HG03066 (cell line): ENCODE measurements around the gene HPS1.
"Not testable (repeated sequence)": the region's sequence is repeated elsewhere in the genome, so short reads cannot be mapped to it uniquely, and the experiment has no call there.

ENCODE experiments used
- ATAC-seq: cut with Tn5 transposase; IDR thresholded peaks from one replicate; pipeline ENCODE4 v1.9.1; 2021; ENCODE audit warnings: low read depth; ENCODE audit not compliant: unreplicated experiment

The HPS1 gene

DNA sequence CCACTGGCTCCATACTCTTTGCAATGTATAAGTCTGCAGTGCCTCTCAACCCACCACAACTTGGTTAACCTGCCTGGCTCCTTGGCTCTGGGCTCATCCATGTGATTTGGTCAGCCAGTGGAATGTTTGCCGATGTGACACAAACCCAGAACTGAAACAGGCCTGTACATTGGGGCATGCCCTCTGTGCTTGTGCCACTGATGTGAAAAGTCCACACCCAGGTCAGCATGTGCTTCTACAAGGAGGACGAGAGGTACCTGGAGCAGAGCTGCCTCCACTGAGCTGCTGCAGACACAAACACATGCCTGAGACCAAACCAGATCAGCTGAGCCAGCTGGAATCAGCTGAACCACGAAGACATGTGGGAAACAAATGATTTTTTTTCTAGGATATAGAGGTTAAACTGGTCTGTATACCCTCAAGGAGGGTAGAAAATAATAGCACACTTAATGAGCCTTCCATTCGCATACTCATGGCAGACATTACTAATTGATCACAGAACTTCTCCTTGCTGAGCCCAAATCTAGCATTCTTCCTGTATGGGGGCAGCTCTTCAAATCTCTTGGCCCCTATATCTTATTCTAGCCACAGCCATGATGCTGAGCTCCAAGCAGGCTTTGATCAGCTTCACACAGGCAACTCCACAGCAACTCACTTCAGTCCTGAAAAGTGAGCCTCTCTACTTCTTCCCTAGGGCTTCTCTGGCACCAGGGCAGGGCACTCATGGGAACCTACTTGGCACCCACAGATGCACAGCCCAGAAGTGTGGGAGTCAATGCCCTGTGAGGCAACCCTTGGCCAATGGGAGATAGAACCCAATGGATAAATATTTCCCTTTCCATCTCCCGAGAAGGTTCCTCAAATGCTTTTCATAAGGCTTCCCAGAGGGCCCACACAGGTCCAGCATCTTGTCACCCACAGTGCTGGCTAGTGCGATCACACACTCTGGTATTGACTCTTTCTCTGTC lies 50.4 kb downstream of the HPS1 start:
- no peak for ATAC-seq

DNA sequence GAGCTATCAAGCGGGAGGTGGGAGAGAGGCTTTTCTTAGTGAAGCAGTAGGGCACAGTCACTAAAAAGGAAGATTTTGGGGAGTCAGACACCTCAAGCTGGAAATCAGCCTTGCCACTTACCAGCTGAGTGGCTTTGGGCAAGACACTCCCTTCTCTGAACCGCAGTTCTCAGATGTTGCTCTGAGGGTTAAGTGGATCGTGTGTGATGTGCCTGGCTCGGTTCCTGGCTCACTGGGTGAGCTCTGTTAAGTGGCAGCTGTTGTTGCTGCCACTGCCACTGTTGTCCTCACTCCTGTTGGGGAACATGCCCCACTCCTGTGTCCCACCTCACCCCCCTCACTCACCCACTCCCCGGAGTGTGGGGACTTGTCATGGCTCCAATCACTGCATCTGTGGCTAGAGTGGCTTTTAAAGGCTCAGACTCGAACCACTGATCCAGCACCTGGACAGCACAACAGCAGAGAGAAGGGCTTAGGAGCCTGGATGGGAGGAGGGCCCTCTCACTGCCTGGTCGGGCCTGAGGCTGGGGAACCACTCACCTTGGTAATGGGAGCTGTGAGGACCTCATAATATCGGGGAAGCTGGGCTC lies 51.8 kb downstream of the HPS1 start:
- no peak for ATAC-seq

DNA sequence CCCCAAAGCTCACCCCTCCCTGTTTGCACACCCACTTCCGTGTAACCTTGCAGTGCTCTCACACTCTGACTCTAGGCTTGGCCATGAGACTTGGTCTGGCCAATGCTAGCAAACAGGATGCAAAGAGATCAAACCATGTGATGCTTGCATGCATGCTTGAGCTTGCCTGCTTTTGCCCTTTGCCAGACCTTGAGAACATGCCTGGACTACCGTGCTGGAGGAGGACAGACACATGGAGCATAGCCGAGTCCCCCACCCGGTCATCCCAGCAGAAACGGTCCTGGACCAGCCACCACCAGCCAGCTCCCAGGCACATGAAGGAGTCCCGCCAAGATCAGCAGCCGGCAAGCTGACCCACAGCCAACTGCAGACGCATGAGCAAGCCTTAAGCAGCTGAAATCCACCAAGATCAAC lies 55.1 kb downstream of the HPS1 start:
- ATAC-seq: no peak

DNA sequence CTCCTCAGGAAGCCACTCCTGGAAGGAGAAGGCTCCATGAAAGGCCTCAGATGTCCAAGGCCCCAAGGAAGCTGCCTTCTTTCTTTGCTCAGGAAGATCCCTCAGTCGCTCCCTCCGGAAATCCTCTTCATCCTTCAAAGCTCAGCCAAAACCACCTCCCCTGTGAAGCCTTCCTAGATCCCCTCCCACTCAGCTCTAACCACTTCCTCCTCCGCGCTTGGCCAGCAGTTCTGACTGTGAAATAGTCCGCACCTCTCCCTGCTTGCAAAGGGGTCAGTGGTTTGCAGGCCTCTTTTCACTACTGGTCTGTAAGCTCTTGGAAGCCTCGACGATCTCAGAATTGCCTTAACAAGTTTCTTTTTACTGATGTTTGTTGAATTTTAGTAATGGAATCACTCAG lies 55.7 kb downstream of the HPS1 start:
- ATAC-seq: no peak

DNA sequence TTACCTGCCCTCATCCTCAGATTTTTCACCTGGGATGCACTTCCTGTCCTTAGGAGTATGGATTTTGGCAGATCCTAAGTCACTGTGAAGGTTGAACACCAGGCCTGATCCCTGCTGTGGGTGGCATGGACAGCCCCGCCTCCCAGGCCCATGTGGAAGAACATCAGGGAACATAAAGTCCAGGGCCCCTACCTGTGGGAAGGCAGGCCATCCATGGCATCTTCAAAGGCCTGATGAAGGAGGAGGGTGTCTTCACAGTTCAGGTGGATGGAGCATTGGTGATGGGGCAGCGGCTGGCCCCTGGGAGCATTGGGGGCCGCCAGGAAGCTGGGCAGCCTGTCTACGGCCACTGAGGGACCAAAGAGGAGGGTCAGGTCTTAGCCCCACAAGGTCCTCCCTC lies 56.3 kb downstream of the HPS1 start:
- ATAC-seq: no peak

DNA sequence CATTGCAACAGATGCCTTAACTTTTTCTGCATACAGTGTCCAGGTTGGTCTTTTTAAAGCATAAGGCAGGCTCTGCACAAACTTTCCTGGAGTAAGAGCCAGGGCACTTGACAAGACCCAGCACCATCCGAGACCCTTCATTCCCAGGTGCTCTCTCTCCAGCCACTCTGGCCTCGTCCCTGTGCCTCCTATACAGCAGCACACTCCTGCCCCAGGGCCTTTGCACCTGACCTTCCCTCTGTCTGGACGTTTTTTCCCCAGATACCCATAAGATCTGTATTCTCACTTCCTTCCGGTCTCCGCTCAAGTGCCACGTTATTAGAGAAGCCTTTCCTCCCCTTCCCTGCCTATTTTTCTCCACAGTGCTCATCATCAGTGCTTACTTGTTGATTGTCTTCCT lies 57.3 kb downstream of the HPS1 start:
- no peak for ATAC-seq

DNA sequence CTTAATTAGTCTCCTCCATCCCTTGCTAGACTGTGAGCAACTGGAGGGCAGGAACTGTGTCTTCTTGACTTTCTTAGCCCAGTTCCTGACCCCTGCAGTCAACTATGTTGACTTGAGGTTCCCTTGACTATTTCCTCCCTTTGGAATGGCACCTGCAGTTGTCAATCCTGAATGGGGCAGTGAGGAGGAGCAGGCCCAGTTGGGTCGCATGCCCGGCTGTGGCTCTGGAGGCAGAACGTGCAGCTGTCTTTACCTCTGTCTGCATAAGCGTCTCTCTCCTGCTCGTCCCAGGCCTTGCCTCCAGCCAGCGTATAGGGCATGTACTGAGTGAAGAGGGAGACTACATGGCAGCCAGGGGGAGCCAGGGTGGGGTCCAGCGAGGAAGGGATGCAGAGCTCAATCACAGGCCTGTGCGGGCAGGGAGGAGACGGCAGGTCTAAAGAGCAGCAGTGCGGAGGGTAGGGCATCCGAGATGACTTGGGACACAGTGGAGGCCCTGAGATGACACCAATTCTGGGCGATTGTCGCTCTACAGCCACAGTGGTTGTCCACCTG lies 58.6 kb downstream of the HPS1 start:
- ATAC-seq: no peak

DNA sequence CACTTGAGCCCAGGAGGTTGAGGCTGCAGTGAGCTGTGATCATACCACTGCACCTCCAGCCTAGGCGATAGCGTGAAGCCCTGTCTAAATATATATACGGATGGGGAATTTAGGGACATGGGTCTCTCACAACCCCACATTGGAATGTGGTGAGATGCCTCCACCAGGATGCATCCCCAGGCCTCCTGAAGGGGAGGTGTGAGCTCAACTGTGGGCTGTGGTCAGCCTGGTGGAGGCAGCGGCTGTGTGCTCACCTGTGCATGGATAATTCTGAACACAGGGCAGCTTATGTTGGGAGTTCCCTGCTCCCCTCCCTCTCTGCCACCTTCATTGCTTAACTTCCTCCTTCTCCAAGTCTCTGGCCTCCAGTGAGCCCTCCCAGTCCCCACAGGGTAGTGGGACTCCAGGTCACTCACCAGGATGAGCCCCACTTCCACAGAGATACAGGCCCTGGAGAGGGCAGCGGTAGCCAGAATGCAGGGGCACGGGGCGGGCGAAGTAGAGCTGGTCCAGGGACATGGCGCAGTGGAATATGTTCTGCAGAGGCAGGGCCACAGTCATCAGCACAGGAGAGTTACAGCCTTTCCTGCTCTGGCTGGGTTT lies 62.1 kb downstream of the HPS1 start:
- no peak for ATAC-seq

DNA sequence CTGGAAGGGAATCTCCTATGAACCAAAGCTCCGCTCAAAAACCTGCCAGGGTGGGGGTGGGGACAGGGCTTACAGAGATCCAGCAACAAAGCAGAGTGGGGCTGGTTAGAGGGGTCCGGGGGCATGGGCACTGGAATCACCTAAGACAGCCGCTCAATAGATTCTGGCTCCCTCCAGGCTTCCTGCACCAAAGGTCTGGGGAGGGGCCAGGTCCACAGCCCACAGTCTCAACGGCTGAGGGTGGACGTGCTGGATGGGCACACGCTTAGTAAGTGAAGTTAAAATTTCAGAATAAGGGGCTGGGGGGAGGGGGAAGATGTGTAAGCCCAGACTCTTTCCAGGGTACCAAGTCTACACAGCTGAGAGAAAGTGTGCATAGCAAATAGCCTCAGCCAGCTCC lies 62.9 kb downstream of the HPS1 start:
- no peak for ATAC-seq

DNA sequence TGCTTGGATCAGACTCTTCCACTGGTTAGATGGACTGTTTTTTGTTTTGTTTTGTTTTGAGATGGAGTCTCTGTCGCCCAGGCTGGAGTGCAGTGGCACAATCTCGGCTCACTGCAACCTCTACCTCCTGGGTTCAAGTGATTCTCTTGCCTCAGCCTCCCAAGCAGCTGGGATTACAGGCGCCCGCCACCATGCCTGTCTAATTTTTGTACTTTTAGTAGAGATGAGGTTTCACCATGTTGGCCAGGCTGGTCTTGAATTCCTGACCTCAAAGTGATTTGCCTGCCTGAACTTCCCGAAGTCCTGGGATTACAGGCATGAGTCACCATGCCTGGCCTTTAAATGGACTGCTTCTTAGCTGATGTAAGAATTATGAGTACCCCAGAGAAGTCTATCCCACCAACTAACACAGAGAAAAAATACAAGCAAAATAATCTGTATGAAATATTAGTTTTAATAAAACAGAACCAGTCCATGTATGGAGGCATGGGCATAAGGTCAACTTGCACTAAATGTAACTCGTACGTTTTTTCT lies 63.5 kb downstream of the HPS1 start:
- not testable (repeated sequence) for ATAC-seq

DNA sequence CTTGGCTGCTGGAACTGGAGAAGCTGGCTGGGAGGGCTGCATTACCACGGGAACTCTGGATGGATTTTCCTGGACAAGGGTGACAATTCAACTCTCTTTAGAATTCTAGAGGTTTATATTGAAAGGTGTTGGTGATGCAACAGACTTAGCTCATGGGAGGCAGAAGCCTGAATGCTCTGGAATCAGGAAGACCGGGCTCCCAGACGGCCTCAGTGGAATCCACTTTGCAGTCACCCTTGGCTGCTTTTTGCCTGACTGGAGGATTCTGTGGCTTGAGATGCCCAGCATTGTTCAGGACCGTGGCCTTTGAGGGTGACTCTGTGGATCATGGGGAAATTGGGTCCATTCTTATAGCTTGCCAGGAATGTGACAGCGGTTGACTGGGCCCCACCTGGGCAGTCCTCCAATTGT lies 64.0 kb downstream of the HPS1 start:
- no peak for ATAC-seq

DNA sequence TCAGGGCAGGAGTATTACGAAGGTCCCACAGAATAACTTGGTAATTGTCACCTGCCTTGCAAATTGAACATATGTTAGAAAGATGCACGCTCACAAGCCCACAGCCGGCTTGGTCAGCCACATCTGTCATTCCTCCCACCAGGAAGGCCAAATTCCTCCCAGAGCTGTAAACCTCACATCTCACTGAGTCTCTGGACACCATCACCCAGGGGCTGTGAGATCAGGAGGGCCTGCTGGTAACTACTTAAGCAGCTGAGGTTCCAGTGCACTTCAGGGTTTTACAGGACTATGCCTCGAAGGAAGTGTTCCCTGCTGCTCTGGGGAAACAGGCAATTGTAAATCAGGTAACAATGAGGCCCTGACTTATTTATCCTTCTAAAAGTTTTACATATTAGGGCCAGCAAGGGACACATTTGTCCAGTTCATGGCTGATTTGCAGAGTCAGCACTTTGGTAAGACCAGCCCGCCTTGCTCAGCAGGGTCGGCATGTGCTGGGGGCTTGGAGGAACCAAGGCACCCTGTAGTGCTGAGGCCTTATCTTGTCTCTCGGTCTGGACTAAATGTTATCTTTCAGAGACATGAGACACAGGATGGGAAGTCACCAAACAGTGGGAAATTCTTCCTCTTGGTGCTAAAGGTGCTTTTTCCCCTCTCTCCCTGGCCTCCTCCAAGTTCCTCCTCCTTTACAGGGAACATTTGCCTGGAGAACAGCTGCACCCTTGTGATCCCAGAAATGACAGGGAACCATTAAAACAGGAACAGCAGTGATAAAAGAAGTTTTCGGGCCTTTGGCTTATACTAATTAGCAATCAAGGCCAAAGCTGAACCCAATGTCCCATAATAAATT lies 66.0 kb downstream of the HPS1 start:
- ATAC-seq: no peak

DNA sequence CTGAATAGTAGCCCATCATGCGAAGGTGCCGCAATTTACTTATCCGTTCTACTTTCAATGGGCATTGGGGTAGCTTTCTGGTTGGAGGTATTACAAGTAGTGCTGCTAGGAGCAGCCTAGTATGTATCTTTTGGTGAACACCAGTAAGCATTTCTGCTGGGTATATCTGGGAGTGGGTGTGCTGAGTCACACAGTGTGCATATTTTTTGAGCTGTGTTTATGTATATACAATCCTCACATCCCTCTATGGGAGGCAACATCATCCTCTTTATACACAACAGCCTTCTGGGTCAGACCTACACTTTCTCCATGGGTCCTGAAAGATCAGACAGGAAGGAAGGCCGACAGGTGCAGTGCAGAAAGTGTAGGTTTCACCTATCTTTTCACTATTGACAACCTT lies 68.0 kb downstream of the HPS1 start:
- ATAC-seq: no peak

DNA sequence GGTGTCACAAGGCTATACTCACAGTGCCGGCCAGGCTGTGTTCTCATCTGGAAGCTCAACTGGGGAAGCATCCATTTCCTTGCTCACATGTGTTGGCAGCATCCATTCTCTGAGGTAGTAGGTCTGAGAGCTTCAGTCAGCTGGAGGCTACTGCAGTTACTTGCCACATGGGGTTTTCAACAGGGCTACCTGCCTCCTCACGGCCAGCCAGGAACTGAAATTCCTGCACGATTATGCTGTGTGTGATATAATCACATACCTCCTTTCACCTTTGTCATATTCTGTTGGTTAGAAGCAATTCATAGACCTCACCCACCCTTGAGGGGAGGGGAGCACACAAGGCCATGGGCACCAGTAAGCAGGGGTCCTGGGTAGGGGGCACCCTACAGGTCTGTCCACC lies 69.2 kb downstream of the HPS1 start:
- ATAC-seq: no peak

DNA sequence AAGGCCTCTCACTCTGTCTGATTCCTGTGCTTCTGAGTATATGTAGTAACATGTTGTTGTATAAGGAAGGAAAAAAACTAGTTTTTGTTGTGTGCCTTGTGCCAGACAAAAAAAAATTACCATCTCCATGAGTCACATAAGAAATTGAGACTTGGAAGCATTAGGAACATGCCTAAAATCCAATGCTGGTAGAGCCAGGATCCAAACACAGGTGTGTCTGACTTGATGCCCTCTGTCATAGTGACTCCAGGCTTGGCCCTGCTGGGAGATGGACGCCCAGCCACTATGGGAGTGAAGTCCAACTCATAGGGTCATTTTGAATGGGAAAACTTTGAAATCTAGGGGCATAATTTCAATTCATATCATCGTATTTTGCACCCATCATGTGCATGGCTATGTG lies 69.7 kb downstream of the HPS1 start:
- no peak for ATAC-seq

DNA sequence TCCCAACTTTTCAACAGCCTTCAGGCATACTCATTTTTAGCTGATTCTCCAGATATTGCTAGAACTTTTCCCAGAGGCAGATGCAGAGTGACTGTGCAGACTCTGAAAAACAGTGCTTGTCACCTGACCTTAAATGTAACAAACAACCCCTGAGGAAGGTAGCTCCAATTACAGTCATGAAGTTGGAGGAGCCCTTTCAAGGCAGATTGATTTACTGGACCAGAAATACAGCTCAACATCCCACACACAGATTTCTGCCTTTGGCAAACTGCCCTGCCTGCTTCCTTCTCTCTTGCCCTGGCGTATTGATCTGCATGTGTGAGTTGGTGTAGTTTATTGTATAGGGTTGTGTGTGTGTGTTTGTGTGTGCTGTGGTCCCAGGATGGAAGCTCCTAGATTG lies 70.2 kb downstream of the HPS1 start:
- no peak for ATAC-seq

DNA sequence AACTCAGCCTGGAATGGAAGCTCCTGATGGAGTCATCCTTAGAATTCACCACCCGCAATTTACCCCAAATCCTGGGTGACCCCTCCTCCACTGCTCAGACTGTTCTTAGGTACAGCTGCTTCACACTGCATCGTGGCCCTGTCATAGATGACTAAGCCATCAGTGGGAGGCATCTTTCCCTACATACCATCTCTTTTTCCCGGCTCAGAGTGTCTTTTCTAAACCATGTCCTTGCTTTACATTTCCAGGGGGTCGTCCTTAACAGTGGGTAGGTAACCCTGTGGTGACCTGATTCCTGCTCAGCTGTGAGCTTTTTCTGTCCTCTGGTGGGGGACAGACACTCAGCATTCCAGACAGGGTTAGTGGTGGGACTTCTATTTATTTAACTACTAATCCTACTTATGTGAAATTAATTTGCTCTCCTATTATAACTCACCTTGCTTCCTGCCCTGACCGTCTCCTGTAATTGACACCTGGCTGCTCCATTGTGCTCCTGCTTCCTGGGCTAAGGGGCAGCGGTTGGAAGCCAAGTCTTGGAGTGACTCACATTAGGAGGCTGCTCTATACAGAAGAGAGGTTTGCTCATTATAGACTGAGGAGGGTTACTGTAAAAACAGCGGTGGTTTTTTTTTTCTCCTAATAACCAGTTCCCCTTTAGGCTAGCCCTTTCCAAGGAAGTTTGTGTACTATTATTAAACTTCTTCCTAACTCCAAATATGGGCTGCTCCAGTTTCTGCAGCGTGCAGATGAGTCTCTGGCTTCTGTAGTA lies 72.3 kb downstream of the HPS1 start:
- no peak for ATAC-seq

DNA sequence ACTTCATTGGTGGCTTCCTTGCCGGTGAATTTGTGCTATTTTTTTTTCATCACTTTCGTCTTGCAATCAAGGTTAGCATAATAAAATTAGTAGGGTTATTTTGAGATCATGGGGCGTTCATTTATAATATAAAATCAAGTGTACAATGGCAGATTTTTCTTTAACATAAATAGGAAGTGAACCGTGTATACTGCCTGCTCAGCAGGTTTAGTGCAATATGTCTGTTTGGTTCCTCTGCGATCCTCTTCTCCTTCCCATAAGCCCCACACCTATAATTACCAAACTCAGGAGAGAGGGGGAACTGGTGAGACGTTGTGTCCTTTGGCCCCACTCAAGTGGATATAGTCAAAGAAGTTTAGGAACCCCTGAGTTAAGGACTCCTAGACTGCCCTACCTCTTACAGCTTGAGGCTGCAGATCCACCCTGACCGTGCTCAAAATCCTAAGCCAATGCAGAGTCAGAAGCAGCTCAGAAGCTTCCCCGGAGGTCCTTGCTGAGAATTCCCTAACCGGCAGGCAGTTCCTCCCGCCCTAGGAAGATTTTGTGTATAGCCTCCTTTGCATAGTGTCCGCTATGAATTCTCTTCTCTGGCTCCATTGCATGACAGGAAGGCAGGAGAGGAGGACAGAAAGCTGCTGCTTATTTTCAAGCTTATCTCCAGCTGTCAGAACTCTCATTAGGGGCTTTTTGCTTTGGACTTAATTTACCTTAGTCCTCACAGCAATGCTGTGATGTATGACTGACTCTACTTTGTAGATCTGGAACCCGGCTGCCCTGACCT lies 73.3 kb downstream of the HPS1 start:
- ATAC-seq: no peak
